Heart right ventricle (tissue), 16 donors: ENCODE data around the gene AP3B2. TPM values are rescaled to one million over a fixed set of nuclear protein-coding genes. Genes with fewer than 3 reads are reported as not detected.

Source experiments
- ATAC-seq, 8 donors: fragments of 200-7000 bp; cut with Tn5 transposase; one replicate each; pipeline ENCODE4 v1.9.1; 2020; ENCODE audit warnings: mild to moderate bottlenecking in 8 of 8, moderate library complexity in 8 of 8, moderate number of reproducible peaks in 1 of 8
- DNase-seq, 2 donors: peaks; one replicate each; pipeline ENCODE4 v3.0.0-alpha.2; 2020
- H3K27ac ChIP-seq, 10 donors: fragments of 200-600 bp; sonication (generic) in 2 of 10; one replicate each; pipeline versions ENCODE4 v1.5.0 to v1.8.0; 2020 to 2022; ENCODE audit warnings: mild to moderate bottlenecking in 3 of 10
- H3K27me3 ChIP-seq, 7 donors: fragments of 200-600 bp; one replicate each; pipeline ENCODE4 v1.8.0; 2021 to 2022; ENCODE audit warnings: mild to moderate bottlenecking in 2 of 7
- H3K36me3 ChIP-seq, 9 donors: fragments of 200-600 bp; sonication (generic) in 1 of 9; one replicate each; pipeline versions ENCODE4 v1.5.0 to v1.8.0; 2020 to 2022; ENCODE audit warnings: mild to moderate bottlenecking in 2 of 9
- H3K4me1 ChIP-seq, 9 donors: fragments of 200-600 bp; sonication (generic) in 1 of 9; one replicate each; pipeline versions ENCODE4 v1.5.0 to v1.8.0; 2020 to 2022; ENCODE audit warnings: mild to moderate bottlenecking in 4 of 9
- H3K4me3 ChIP-seq, 10 donors: fragments of 200-600 bp; sonication (generic) in 2 of 10; one replicate each; pipeline versions ENCODE4 v1.5.0 to v1.8.0; 2020 to 2022; ENCODE audit warnings: mild to moderate bottlenecking in 7 of 10, moderate library complexity in 2 of 10
- H3K9me3 ChIP-seq, 11 donors: fragments of 200-600 bp in 10 of 11; sonication (generic) in 2 of 11; one replicate each; pipeline versions ENCODE4 v1.5.0 to v1.8.0; 2013 to 2022; ENCODE audit warnings: mild to moderate bottlenecking in 2 of 11, control low read depth in 1 of 11, moderate library complexity in 1 of 11
- CTCF ChIP-seq, 9 donors: fragments of 200-600 bp; sonication (generic) in 2 of 9; IDR thresholded peaks; one replicate each; pipeline versions ENCODE4 v1.5.0 to v1.8.0; 2021 to 2022; ENCODE audit warnings: antibody characterized with exemption in 9 of 9, mild to moderate bottlenecking in 5 of 9, moderate library complexity in 1 of 9
- WGBS, 2 donors: extraction: QIAGEN DNeasy Blood & Tissue Kit; methylation state at CpG; one replicate each; pipeline ENCODE4 v1.1.7; 2013; ENCODE audit warnings: inconsistent platforms in 1 of 2; 5-methylcytosine and 5-hydroxymethylcytosine counted together
- intact Hi-C, 10 donors: fragments of 100-400 bp; cut with DNase I; formaldehyde crosslinking; loops; one replicate each; pipeline versions ENCODE4 v1.11.1 to v1.14.2; 2022
- polyA plus RNA-seq, 2 donors: library from polyadenylated mRNA; stranded (reverse); fragments of 200-250 nt; gene quantifications; one replicate each; pipeline ENCODE4 v1.2.3, GENCODE V29; 2013
- total RNA-seq, 10 donors: library from RNA; stranded (reverse); fragmentation: NEBNext Ultra II Directional in 3 of 10; extraction: Animal tissue kit (Norgen Biotek cat#: 25700) in 3 of 10; gene quantifications; one replicate each; pipeline versions ENCODE4 v1.2.1 to v1.2.4, GENCODE V29; 2021 to 2023
- donor health status: Arrhythmogenic right ventricular cardiomyopathy.
- donor health status: ischemic (EF 13 %, LVEDD 7.1; RV severe dilation, severe dysfunction).
- donor health status: healthy with polysubstance abuse.
- donor health status: DM: no; HTN: yes; CAD: no.
- donor health status: DM: no; HTN: no; CAD: no.
- donor health status: ischemic (EF 25% LVEDD 6.9; RV normal size, moderate dysfunction).
- donor health status: ischemic (EF 25% LVEDD 5.7; RV mildly dilated, moderate dysfunction).
- donor health status: healthy.
- donor health status: DM: yes; HTN: yes; CAD: no.
- donor health status: Ischemic cardiomyopathy.
- donor health status: ischemic (EF 35%, LVEDD 5.7; RV mildly dilated, moderate dysfunction).
- donor health status: nonischemic (EF 11% LVEDD 7.7; RV severe dilation, severe dysfunction).
- donor health status: DM: yes; HTN: yes; CAD: no.
- donor health status: PGD.
- donor health status: ischemic (EF 29% LVEDD 5.4; RV normal size, mild dysfunction).
- donor health status: nonischemic (EF 23%, LVEDD 6.1; RV moderate dilation, normal function).

Gene AP3B2
- total and polyA plus RNA-seq, 12 donors, result 0.12 to 1.4 (median 0.40) TPM; not detected in 4

GRCh38 chr15:82650046-82650670 is 59.5 kb downstream of the AP3B2 start:
- H3K4me1 ChIP-seq, result peaks cover 7 to 26% (median 22%) of the 10 kb centered on the region in 9 donors
- peaks cover 19 to 46% (median 36%) of the 10 kb centered on the region in 7 donors for H3K27me3 ChIP-seq
- no peaks in the 10 kb centered on the region for H3K9me3 ChIP-seq
- DNase-seq, result no peak
- H3K27ac ChIP-seq, result no peak overlapping the region
- no peak for ATAC-seq
- intact Hi-C loops, result no loop called here
- no peak overlapping the region for H3K4me3 ChIP-seq
- no peak for TF ChIP-seq CTCF (IDR thresholded peaks at IDR 0.05)
- no peaks in the 10 kb centered on the region for H3K36me3 ChIP-seq

DNA sequence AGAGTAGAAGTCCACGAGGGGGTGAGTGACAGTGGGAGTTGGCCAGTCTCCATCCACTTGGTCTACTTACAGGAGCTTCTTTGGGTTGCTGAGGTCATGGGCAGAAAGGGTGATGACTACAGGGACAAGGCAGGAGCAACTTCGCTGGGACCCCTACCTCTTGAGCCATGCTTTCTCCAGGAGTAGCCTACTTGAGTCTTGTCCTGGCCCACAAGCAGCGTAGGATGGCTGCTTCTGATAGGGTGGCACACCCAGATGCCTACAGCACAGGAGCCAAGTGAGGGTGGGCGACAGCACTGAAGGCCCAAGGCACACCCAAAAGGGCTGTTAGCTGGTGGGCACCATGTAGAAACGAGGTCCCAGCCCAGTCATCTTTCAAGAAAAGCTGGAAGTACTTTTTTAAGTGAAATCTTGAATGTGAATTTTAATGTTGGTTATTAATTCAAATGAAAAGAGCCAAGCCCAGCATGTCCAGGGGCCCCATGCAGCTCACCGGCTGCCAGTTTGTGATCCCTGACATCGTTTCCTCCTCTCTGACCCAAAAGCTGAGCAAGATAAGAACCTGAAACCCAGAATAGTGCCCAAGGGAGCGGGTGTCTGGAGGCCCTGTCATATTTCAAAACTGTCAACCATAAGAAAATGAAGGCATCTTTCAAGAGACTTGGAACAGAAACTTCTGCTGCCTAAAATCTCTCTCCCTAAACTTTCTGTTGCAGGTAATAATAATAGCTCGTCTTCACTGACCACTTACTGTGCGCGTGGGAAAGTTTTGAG is 60.3 kb downstream of the AP3B2 start:
- TF ChIP-seq CTCF (IDR thresholded peaks at IDR 0.05), result no peak
- H3K27me3 ChIP-seq, result peaks cover 19 to 54% (median 44%) of the 10 kb centered on the region in 7 donors
- no peaks in the 10 kb centered on the region for H3K9me3 ChIP-seq
- H3K36me3 ChIP-seq, result no peaks in the 10 kb centered on the region
- no peak for DNase-seq
- intact Hi-C loops, result no loop called here
- peaks cover 7 to 26% (median 22%) of the 10 kb centered on the region in 9 donors for H3K4me1 ChIP-seq
- ATAC-seq, result no peak
- 71 to 75% methylated on average over 11 of the region's 11 CpGs for WGBS, 2 donors
- H3K27ac ChIP-seq, result no peak overlapping the region
- no peak overlapping the region for H3K4me3 ChIP-seq

DNA sequence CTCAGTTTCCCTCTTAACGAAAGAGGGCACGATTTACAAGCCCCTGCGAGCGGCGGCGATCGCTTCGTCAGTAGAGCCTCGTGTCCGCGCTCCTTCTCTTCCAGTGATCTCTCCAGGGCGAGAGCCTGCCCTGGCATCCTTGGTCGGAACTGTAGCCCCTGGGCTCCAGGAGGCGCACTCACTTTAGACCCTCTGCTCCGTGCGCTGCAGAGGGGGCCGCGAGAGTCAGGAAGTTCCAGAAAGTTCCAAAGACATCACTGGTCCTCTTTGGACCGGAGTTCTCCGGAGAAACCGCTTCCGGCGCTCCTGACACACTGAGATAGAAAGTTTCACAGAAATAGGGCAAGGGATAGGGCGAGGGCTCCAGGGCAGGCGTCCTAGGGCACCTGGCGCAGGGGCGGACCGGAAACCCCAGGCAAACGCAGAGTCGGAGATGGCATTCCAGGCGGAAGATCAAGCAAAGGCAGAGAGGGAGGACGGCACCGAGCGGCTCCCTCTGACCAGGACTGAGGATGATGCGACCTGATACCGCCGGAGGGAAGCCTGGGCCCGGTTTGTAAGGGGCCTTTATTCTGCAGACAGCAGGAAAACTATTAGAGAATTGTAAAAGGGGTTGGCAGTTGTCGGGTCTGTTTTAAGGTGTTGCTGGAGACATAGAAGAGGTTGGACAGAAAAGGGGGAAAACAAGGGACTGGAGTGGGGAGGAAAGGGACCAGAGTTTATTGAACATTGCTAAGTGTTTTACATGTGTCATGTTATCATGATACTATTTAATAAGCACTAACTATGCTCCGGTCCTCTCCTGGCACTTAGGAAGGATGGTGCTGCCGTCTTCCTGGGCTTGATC is 61.2 kb downstream of the AP3B2 start:
- Histone ChIP-seq H3K4me3 (peak overlapping the region in 9 of 10 donors; percentile 50 to 60 (median 55)), H3K27ac (peak overlapping the region in 4 of 10 donors; percentile 21 to 60 (median 42)), H3K27me3 (peaks cover 19 to 62% (median 53%) of the 10 kb centered on the region in 7 donors), H3K4me1 (peaks cover 7 to 26% (median 22%) of the 10 kb centered on the region in 9 donors), H3K9me3 (no peaks in the 10 kb centered on the region), H3K36me3 (no peaks in the 10 kb centered on the region)
- no peak for TF ChIP-seq CTCF (IDR thresholded peaks at IDR 0.05)
- 13 to 15% methylated on average over 41 of the region's 41 CpGs for WGBS, 2 donors
- ATAC-seq (peak in 5 of 8 donors; percentile 6 to 36 (median 17)), DNase-seq (no peak)
- intact Hi-C loops, result no loop called here

DNA sequence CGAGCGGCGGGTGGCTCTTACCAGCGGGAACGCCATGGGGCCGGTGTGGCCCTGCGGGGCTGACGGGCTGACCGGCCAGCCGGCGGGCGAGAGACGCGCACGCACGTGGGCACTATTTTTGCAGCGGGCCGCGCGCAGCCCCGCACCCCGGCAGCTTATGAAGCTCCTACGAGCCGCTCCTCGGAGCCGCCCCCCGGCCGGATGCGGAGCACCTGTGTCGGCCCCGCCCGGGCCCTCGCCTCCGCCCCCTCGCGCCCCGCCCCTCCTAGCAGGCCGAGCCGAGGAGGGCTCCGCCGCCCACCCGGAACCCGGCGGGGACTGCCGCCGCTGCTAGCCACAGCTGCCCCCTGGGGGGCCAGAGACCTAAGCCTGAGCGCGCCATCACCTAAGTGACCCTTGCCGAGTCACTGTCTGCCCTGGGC is 61.8 kb downstream of the AP3B2 start:
- intact Hi-C loops, result no loop called here
- no peaks in the 10 kb centered on the region for H3K9me3 ChIP-seq
- H3K4me3 ChIP-seq, result peak overlapping the region in 9 of 10 donors; percentile 50 to 60 (median 55)
- H3K4me1 ChIP-seq, result peaks cover 7 to 26% (median 22%) of the 10 kb centered on the region in 9 donors
- 1% methylated on average over 35 to 49 of the region's 49 CpGs for WGBS, 2 donors
- no peaks in the 10 kb centered on the region for H3K36me3 ChIP-seq
- ATAC-seq (peak in 7 of 8 donors; percentile 7 to 47 (median 36)), DNase-seq (peak in 1 of 2 donors; percentile 22)
- H3K27me3 ChIP-seq, result peaks cover 20 to 68% (median 59%) of the 10 kb centered on the region in 7 donors
- TF ChIP-seq CTCF (IDR thresholded peaks at IDR 0.05), result no peak
- H3K27ac ChIP-seq, result peak overlapping the region in 5 of 10 donors; percentile 21 to 60 (median 39)
